ENCODE data around the gene HELZ.

The HELZ gene

GRCh38 chr17:67072885-67073284 is 172.1 kb downstream of the HELZ start:
- ChIA-PET CTCF (interaction anchor here (0.6 kb wide), 1 partner anchor 343 kb away, joined by 5 read pairs; no protein-coding TSS in a partner anchor), POLR2A (no interaction called here)
- no peaks in the 10 kb centered on the region for H3K9me3 ChIP-seq (ENCODE audit: control insufficient read depth, insufficient read depth, low read depth, low read length)
- H3K36me3 ChIP-seq (ENCODE audit: control insufficient read depth in 2 of 2, insufficient read depth in 1 of 2, low read length in 2 of 2): peaks cover 5 to 21% of the 10 kb centered on the region in 2 experiments; a peak in 2 of 3 replicates
- no peak overlapping the region for H3K4me3 ChIP-seq (ENCODE audit: low read depth, low read length)
- no peaks in the 10 kb centered on the region for H3K4me1 ChIP-seq (ENCODE audit: control insufficient read depth, insufficient read depth, low read length)
- TF ChIP-seq YY1 (tag by site-specific recombination; IDR thresholded peaks at IDR 0.05) (no peak), ZNF221 (tag by site-specific recombination; IDR thresholded peaks at IDR 0.05; ENCODE audit: borderline replicate concordance) (no peak), ZSCAN30 (tag by site-specific recombination; IDR thresholded peaks at IDR 0.05) (no peak), ZNF404 (tag by site-specific recombination; IDR thresholded peaks at IDR 0.05) (no peak), ZNF514 (tag by site-specific recombination; IDR thresholded peaks at IDR 0.05) (no peak), ZNF133 (tag by site-specific recombination; IDR thresholded peaks at IDR 0.05) (no peak)
- no peak overlapping the region for H3K27ac ChIP-seq (ENCODE audit: extremely low read depth, low read depth, low read length)

DNA sequence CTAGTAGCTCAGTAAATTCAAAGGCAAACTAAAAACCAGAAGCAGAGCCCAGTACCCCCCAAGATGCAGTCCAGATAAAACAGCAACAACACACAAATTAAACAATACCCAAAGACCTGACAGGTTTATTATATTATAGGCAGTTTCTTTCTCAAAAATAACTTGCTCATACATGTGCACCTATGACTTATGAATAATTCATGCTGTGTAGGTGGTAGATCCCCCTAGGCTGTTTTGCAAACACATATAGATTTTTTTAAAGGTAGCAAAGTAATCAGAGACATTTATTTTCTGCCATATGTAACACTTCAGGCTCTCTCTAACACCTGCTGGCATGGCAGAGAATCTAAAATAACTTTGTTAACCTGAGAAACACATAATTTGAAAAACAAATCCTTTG is 173.4 kb downstream of the HELZ start:
- Histone ChIP-seq H3K4me3 (ENCODE audit: low read depth, low read length) (no peak overlapping the region), H3K9me3 (ENCODE audit: control insufficient read depth, insufficient read depth, low read depth, low read length) (no peaks in the 10 kb centered on the region), H3K27ac (ENCODE audit: extremely low read depth, low read depth, low read length) (no peak overlapping the region), H3K36me3 (ENCODE audit: control insufficient read depth in 2 of 2, insufficient read depth in 1 of 2, low read length in 2 of 2) (peaks cover 3 to 21% of the 10 kb centered on the region in 2 experiments; a peak in 2 of 3 replicates), H3K4me1 (ENCODE audit: control insufficient read depth, insufficient read depth, low read length) (no peaks in the 10 kb centered on the region)
- CTCF ChIA-PET: no interaction called here
- POLR2A ChIA-PET: no interaction called here
- no peak for TF ChIP-seq ZNF76 (tag by site-specific recombination; IDR thresholded peaks at IDR 0.05; ENCODE audit: borderline replicate concordance, low read depth)
- TF ChIP-seq ZBTB1 (tag by site-specific recombination; IDR thresholded peaks at IDR 0.05): no peak
- TF ChIP-seq ZNF843 (tag by site-specific recombination; IDR thresholded peaks at IDR 0.05): no peak
- TF ChIP-seq BCL11B (tag by site-specific recombination; IDR thresholded peaks at IDR 0.05; ENCODE audit: low read depth): no peak
- no peak for TF ChIP-seq ZNF23 (tag by site-specific recombination; IDR thresholded peaks at IDR 0.05; ENCODE audit: borderline replicate concordance)
- TF ChIP-seq ZNF223 (tag by site-specific recombination; IDR thresholded peaks at IDR 0.05): no peak
- TF ChIP-seq ZNF768 (tag by site-specific recombination; IDR thresholded peaks at IDR 0.05): no peak
- no peak for TF ChIP-seq ZBTB20 (tag by site-specific recombination; IDR thresholded peaks at IDR 0.05)
- TF ChIP-seq, protein P1, sequence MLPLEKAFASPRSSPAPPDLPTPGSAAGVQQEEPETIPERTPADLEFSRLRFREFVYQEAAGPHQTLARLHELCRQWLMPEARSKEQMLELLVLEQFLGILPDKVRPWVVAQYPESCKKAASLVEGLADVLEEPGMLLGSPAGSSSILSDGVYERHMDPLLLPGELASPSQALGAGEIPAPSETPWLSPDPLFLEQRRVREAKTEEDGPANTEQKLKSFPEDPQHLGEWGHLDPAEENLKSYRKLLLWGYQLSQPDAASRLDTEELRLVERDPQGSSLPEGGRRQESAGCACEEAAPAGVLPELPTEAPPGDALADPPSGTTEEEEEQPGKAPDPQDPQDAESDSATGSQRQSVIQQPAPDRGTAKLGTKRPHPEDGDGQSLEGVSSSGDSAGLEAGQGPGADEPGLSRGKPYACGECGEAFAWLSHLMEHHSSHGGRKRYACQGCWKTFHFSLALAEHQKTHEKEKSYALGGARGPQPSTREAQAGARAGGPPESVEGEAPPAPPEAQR (tag by site-specific recombination; IDR thresholded peaks at IDR 0.05): no peak
- no peak for TF ChIP-seq EGR2 (tag by site-specific recombination; IDR thresholded peaks at IDR 0.05; ENCODE audit: low read depth)
- TF ChIP-seq ZNF530 (tag by site-specific recombination; IDR thresholded peaks at IDR 0.05; ENCODE audit: low read depth): no peak
- no peak for TF ChIP-seq ZSCAN30 (tag by site-specific recombination; IDR thresholded peaks at IDR 0.05)
- TF ChIP-seq HOXC10 (CRISPR knock-in tag; IDR thresholded peaks at IDR 0.05): no peak
- TF ChIP-seq ZNF24 (tag by site-specific recombination; IDR thresholded peaks at IDR 0.05): no peak

DNA sequence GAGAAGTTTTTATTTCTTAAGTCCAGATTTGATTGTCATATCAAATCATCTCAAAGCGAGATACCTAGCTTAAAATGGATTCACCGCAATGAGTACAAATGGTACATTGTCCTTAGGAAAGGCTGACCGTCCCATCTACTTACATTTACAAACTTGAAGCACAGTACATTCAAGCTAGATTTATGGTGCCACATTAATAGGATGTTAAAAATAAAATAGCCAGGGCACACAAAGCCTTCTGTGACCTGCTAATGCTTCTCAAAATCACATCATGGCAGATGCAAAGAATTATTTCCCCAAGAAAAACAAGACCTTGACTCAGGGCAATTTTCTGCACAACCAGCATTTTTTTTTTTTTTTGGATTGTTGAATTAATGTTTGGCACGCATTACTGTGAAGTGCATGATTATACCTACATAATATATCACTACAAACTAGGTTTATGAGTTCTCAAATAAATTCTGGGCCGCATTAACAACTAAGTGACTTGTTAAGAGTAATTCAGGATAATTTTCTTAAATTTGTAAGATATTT is 175.3 kb downstream of the HELZ start:
- Histone ChIP-seq H3K36me3 (ENCODE audit: control insufficient read depth in 2 of 2, insufficient read depth in 1 of 2, low read length in 2 of 2) (peaks cover 0 to 14% of the 10 kb centered on the region in 2 experiments; a peak in 2 of 3 replicates), H3K27ac (ENCODE audit: extremely low read depth, low read depth, low read length) (no peak overlapping the region), H3K4me1 (ENCODE audit: control insufficient read depth, insufficient read depth, low read length) (no peaks in the 10 kb centered on the region), H3K9me3 (ENCODE audit: control insufficient read depth, insufficient read depth, low read depth, low read length) (no peaks in the 10 kb centered on the region), H3K4me3 (ENCODE audit: low read depth, low read length) (no peak overlapping the region)
- POLR2A ChIA-PET: no interaction called here
- CTCF ChIA-PET: interaction anchor here (0.6 kb wide), 1 partner anchor 80 kb away, joined by 3 read pairs; no protein-coding TSS in a partner anchor
- TF ChIP-seq ZNF175 (tag by site-specific recombination; IDR thresholded peaks at IDR 0.05) (no peak), ZNF302 (tag by site-specific recombination; IDR thresholded peaks at IDR 0.05; ENCODE audit: low read depth) (no peak), ZNF555 (tag by site-specific recombination; conservative IDR thresholded peaks at IDR 0.05) (no peak), ZNF148 (tag by site-specific recombination; IDR thresholded peaks at IDR 0.05; ENCODE audit: borderline replicate concordance) (no peak), ZNF791 (tag by site-specific recombination; IDR thresholded peaks at IDR 0.05) (no peak), SCRT2 (tag by site-specific recombination; IDR thresholded peaks at IDR 0.05) (no peak), ZNF658 (tag by site-specific recombination; IDR thresholded peaks at IDR 0.05) (no peak), ZNF529 (tag by site-specific recombination; IDR thresholded peaks at IDR 0.05; ENCODE audit: insufficient replicate concordance) (no peak), ZNF23 (tag by site-specific recombination; IDR thresholded peaks at IDR 0.05; ENCODE audit: borderline replicate concordance) (no peak), ZNF292 (tag by site-specific recombination; IDR thresholded peaks at IDR 0.05; ENCODE audit: borderline replicate concordance, low read depth) (no peak), ZBTB1 (tag by site-specific recombination; IDR thresholded peaks at IDR 0.05) (no peak), OVOL3 (tag by site-specific recombination; IDR thresholded peaks at IDR 0.05) (no peak), ZNF629 (tag by site-specific recombination; IDR thresholded peaks at IDR 0.05) (no peak)
